ENCODE measurements around the gene PCDHGA6.
"Not testable (repeated sequence)": the region's sequence is repeated elsewhere in the genome, so short reads cannot be mapped to it uniquely, and the experiment has no call there.

The PCDHGA6 gene

DNA sequence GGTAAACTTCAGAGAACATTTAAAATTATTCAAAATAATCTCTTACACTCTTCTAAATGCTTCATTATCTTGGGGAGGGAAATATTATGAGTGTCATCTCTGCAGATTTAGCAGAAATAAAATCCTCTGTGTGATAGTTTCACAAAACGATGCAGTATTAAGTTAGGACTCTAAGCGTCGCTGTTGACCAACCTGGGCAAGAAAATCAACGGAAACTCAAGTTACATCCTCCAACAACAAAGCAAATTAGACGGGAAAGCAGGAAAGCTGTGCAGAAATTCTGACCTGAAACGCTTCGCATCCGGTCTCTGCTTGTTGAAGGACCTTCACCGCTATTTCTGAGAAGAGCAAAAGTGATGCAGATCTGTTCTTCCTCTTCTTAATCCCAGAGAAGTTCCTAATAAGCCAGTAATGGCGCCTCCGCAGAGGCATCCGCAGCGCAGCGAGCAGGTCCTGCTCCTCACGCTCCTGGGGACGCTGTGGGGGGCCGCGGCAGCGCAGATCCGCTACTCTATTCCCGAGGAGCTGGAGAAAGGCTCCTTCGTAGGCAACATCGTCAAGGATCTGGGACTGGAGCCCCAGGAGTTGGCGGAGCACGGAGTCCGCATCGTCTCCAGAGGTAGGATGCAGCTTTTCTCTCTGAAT is at the start of gene PCDHGA6:
PCDHGA6 (plus strand) TSS at position 219 of the 645 bp plus-strand sequence; CDS start at position 412, 193 bp downstream.
- DNase-seq (ENCODE audit: extremely low read depth, low read depth): no peak

DNA sequence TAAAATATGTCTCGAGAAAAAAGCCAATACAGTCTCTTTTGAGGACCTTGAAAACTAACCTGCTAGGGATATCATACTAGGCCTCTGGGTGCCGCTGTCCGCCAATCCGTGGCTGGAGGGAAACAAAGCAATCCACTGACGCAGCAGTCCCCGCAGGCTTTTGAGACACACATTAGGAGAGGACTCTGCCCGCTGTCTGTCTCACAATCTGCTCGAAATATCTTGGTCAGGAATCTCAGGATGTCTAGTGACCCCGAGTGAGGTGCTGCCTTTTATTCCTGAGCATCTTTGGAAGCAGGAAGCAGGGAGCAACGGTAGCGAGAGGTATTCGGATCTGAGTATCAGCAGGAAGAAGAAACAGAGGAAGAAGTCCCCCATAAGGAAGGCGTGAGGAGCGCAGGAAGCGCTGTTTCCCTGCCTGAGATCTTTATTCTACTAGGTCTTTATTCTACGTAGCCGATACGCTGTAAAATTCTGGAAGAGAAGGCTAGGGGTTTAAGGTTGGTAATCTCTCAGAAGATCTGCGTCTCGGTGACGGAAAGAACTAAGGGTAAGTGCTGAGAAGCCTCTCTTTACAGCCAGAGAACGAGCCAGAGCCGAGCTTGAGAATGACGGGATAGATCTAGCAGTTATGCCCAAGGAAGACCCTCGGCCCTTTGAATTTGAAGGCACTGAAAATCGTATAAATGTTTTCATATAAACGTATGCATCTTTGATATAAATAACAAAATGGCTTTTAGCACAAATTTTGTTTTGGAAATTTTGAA is 47.4 kb upstream of the PCDHGA6 start:
- peak; percentile 37 for DNase-seq (ENCODE audit: extremely low read depth, low read depth)
- TF ChIP-seq, protein P1, sequence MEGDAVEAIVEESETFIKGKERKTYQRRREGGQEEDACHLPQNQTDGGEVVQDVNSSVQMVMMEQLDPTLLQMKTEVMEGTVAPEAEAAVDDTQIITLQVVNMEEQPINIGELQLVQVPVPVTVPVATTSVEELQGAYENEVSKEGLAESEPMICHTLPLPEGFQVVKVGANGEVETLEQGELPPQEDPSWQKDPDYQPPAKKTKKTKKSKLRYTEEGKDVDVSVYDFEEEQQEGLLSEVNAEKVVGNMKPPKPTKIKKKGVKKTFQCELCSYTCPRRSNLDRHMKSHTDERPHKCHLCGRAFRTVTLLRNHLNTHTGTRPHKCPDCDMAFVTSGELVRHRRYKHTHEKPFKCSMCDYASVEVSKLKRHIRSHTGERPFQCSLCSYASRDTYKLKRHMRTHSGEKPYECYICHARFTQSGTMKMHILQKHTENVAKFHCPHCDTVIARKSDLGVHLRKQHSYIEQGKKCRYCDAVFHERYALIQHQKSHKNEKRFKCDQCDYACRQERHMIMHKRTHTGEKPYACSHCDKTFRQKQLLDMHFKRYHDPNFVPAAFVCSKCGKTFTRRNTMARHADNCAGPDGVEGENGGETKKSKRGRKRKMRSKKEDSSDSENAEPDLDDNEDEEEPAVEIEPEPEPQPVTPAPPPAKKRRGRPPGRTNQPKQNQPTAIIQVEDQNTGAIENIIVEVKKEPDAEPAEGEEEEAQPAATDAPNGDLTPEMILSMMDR (IDR thresholded peaks at IDR 0.05; ENCODE audit: low read depth, low read length): peak; percentile 76

More for the DNA sequence above, at the start of gene PCDHGA6:
- TF ChIP-seq, protein P1 (IDR thresholded peaks at IDR 0.05; ENCODE audit: low read depth, low read length): peak; percentile 40

DNA sequence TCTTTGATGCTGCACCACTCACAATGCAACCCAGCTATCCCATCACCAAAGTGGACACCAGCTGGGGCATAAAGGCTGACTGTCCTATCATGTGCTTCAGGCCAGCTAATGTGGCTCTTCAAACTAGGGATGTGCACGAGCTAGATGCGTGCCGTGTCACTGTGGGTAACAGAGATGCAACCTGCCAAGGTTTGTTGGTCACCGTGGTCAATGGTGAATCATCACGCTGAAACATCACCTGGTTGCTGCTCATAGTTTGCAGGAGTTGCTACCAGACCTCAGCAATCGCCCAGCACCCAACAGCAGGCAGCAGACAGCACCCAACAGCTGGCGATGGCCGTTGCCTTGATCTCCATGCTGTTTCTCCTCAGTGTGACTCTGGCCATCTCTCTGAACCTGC is 45.5 kb upstream of the PCDHGA6 start:
- TF ChIP-seq, protein P1 (IDR thresholded peaks at IDR 0.05; ENCODE audit: low read depth, low read length): no peak
- DNase-seq (ENCODE audit: extremely low read depth, low read depth): no peak

DNA sequence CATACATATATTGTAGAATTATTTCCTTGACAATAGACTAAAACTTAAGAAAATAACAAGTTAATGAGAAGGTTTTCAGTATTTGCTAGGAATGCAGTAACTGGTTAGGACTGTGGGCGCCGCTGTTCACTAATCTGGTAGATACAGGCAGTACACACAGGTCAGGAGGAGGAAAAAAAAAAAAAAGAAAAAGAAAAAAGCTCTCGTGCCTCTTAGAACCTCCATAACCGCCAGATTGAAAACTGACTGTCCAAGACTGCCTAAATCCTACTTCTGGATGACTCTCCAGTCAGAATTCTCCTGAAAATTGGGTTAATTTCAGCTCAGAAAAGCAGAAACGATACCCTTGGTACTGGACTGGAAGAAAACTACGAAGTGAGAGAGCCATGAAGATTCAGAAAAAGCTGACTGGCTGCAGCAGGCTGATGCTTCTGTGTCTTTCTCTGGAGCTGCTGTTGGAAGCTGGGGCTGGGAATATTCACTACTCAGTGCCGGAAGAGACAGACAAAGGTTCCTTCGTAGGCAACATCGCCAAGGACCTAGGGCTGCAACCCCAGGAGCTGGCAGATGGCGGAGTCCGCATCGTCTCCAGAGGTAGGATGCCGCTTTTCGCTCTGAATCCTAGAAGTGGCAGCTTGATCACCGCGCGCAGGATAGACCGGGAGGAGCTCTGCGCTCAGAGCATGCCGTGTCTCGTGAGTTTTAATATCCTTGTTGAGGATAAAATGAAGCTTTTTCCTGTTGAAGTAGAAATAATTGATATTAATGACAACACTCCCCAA is 43.2 kb upstream of the PCDHGA6 start, which contains the start of gene PCDHGA1:
PCDHGA1 (plus strand) TSS at position 216 of the 782 bp plus-strand sequence.
- TF ChIP-seq, protein P1 (IDR thresholded peaks at IDR 0.05; ENCODE audit: low read depth, low read length): peak; percentile 49
- peak; percentile 34 for DNase-seq (ENCODE audit: extremely low read depth, low read depth)

DNA sequence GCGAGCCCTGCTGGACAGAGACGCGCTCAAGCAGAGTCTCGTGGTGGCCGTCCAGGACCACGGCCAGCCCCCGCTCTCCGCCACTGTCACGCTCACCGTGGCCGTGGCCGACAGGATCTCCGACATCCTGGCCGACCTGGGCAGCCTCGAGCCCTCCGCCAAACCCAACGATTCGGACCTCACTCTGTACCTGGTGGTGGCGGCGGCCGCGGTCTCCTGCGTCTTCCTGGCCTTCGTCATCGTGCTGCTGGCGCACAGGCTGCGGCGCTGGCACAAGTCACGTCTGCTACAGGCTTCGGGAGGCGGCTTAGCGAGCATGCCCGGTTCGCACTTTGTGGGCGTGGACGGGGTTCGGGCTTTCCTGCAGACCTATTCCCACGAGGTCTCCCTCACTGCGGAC is 41.1 kb upstream of the PCDHGA6 start:
- not testable (repeated sequence) for DNase-seq (ENCODE audit: extremely low read depth, low read depth)

DNA sequence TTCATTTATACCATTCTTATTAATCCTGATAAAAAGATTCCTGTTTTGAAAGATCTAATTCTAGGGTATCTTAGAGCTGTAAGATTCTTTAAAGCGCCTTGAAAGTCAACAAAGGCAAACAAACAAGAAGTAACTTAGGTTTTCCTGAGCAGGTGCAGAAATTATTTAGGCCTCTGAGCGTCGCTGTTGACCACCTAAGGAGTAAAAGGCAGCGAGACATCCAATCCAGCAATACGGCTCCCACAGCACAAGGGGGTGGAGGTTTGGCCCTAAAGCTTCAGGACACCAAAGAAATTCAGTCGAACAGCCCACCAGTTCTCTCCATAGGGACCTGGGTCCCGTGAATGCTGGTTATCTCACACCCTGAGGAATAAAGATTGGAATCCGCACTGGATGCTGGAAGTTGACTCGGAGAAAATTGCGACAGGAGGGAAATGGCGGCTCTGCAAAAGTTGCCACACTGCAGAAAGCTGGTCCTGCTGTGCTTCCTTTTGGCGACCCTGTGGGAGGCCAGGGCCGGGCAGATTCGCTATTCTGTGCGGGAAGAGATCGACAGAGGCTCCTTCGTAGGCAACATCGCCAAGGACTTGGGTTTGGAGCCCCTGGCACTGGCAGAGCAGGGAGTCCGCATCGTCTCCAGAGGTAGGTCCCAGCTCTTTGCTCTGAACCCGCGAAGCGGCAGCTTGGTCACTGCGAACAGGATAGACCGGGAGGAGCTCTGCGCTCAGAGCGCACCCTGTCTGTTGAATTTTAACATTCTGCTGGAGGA is 35.0 kb upstream of the PCDHGA6 start, which contains the start of gene PCDHGA2:
PCDHGA2 (plus strand) TSS at position 223 of the 769 bp plus-strand sequence.
- TF ChIP-seq, protein P1 (IDR thresholded peaks at IDR 0.05; ENCODE audit: low read depth, low read length): peak; percentile 34
- no peak for DNase-seq (ENCODE audit: extremely low read depth, low read depth)

DNA sequence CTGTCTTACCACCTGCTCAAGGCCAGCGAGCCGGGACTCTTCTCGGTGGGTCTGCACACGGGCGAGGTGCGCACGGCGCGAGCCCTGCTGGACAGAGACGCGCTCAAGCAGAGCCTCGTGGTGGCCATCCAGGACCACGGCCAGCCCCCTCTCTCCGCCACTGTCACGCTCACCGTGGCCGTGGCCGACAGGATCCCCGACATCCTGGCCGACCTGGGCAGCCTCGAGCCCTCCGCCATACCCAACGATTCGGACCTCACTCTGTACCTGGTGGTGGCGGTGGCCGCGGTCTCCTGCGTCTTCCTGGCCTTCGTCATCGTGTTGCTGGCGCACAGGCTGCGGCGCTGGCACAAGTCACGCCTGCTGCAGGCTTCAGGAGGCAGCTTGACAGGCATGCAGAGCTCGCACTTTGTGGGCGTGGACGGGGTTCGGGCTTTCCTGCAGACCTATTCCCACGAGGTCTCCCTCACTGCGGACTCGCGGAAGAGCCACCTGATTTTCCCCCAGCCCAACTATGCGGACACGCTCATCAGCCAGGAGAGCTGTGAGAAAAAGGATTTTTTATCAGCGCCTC is 32.8 kb upstream of the PCDHGA6 start:
- DNase-seq (ENCODE audit: extremely low read depth, low read depth): not testable (repeated sequence)

Measured in AG09319 (cell line).